Heart right ventricle (tissue), 16 donors: Measurements from ENCODE around the gene DEPP1. TPM values are rescaled to one million over a fixed set of nuclear protein-coding genes. Genes with fewer than 3 reads are reported as not detected.
A peak's percentile ranks its signal among the peaks of the same experiment; 100 is the strongest.

Experiments used
- ATAC-seq, 8 donors: fragments of 200-7000 bp; cut with Tn5 transposase; one replicate each; pipeline ENCODE4 v1.9.1; 2020; ENCODE audit warnings: mild to moderate bottlenecking in 8 of 8, moderate library complexity in 8 of 8, moderate number of reproducible peaks in 1 of 8
- DNase-seq, 2 donors: peaks; one replicate each; pipeline ENCODE4 v3.0.0-alpha.2; 2020
- H3K27ac ChIP-seq, 10 donors: fragments of 200-600 bp; sonication (generic) in 2 of 10; one replicate each; pipeline versions ENCODE4 v1.5.0 to v1.8.0; 2020 to 2022; ENCODE audit warnings: mild to moderate bottlenecking in 3 of 10
- H3K27me3 ChIP-seq, 7 donors: fragments of 200-600 bp; one replicate each; pipeline ENCODE4 v1.8.0; 2021 to 2022; ENCODE audit warnings: mild to moderate bottlenecking in 2 of 7
- H3K36me3 ChIP-seq, 9 donors: fragments of 200-600 bp; sonication (generic) in 1 of 9; one replicate each; pipeline versions ENCODE4 v1.5.0 to v1.8.0; 2020 to 2022; ENCODE audit warnings: mild to moderate bottlenecking in 2 of 9
- H3K4me1 ChIP-seq, 9 donors: fragments of 200-600 bp; sonication (generic) in 1 of 9; one replicate each; pipeline versions ENCODE4 v1.5.0 to v1.8.0; 2020 to 2022; ENCODE audit warnings: mild to moderate bottlenecking in 4 of 9
- H3K4me3 ChIP-seq, 10 donors: fragments of 200-600 bp; sonication (generic) in 2 of 10; one replicate each; pipeline versions ENCODE4 v1.5.0 to v1.8.0; 2020 to 2022; ENCODE audit warnings: mild to moderate bottlenecking in 7 of 10, moderate library complexity in 2 of 10
- H3K9me3 ChIP-seq, 11 donors: fragments of 200-600 bp in 10 of 11; sonication (generic) in 2 of 11; one replicate each; pipeline versions ENCODE4 v1.5.0 to v1.8.0; 2013 to 2022; ENCODE audit warnings: mild to moderate bottlenecking in 2 of 11, control low read depth in 1 of 11, moderate library complexity in 1 of 11
- WGBS, 2 donors: extraction: QIAGEN DNeasy Blood & Tissue Kit; methylation state at CpG; one replicate each; pipeline ENCODE4 v1.1.7; 2013; ENCODE audit warnings: inconsistent platforms in 1 of 2; 5-methylcytosine and 5-hydroxymethylcytosine counted together
- intact Hi-C, 10 donors: fragments of 100-400 bp; cut with DNase I; formaldehyde crosslinking; loops; one replicate each; pipeline versions ENCODE4 v1.11.1 to v1.14.2; 2022
- polyA plus RNA-seq, 2 donors: library from polyadenylated mRNA; stranded (reverse); fragments of 200-250 nt; gene quantifications; one replicate each; pipeline ENCODE4 v1.2.3, GENCODE V29; 2013
- total RNA-seq, 10 donors: library from RNA; stranded (reverse); fragmentation: NEBNext Ultra II Directional in 3 of 10; extraction: Animal tissue kit (Norgen Biotek cat#: 25700) in 3 of 10; gene quantifications; one replicate each; pipeline versions ENCODE4 v1.2.1 to v1.2.4, GENCODE V29; 2021 to 2023
- TF ChIP-seq, protein P1 (sequence below), 9 donors: fragments of 200-600 bp; sonication (generic) in 2 of 9; IDR thresholded peaks; one replicate each; pipeline versions ENCODE4 v1.5.0 to v1.8.0; 2021 to 2022; ENCODE audit warnings: antibody characterized with exemption in 9 of 9, mild to moderate bottlenecking in 5 of 9, moderate library complexity in 1 of 9
- donor health status: Arrhythmogenic right ventricular cardiomyopathy.
- donor health status: ischemic (EF 13 %, LVEDD 7.1; RV severe dilation, severe dysfunction).
- donor health status: healthy with polysubstance abuse.
- donor health status: DM: no; HTN: yes; CAD: no.
- donor health status: DM: no; HTN: no; CAD: no.
- donor health status: ischemic (EF 25% LVEDD 6.9; RV normal size, moderate dysfunction).
- donor health status: ischemic (EF 25% LVEDD 5.7; RV mildly dilated, moderate dysfunction).
- donor health status: healthy.
- donor health status: DM: yes; HTN: yes; CAD: no.
- donor health status: Ischemic cardiomyopathy.
- donor health status: ischemic (EF 35%, LVEDD 5.7; RV mildly dilated, moderate dysfunction).
- donor health status: nonischemic (EF 11% LVEDD 7.7; RV severe dilation, severe dysfunction).
- donor health status: DM: yes; HTN: yes; CAD: no.
- donor health status: PGD.
- donor health status: ischemic (EF 29% LVEDD 5.4; RV normal size, mild dysfunction).
- donor health status: nonischemic (EF 23%, LVEDD 6.1; RV moderate dilation, normal function).

DEPP1 gene
- total and polyA plus RNA-seq, 12 donors, result 10.0 to 172 (median 25.1) TPM

DNA sequence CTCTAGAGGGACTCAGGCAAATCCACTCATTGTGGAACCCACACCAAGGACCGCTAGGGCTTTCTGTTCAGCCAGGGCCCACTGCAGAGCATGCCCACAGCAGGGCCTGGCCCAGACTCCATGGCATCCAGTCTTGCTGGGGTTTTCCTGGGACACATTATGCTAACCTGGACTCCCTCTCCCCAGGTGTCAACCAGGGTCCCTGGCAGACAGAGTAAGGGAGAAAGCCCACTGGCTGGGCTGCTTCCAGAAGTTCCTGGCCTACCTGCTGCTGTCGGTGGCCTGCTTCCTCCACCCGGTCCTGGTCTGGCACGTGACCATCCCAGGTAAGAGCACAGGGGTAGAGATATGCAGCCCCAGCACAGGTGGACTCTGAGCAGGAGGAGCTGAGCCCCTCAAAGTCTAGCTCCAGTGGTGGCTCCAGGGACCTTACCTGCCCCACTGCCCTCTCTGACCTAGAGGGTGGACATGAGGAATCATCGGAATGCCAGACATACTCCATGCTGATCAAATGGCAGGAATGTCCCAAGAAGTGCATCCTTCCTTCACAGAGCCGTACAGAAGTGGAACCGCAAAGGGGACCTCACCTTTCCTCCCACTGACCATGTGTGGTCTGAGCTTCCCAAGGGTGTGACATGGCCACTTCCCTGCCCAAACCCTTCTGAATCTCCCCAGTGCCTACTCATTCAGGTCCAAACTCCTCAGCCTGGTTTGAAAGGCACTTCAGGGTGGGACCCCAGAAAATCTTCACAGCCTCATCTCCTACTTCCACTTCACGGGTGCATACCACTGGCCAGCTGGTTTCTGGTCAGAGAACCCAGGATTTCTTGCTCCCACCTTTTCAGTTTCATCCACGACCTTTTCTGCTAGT lies 44.9 kb downstream of the DEPP1 start:
- Histone ChIP-seq H3K9me3 (no peaks in the 10 kb centered on the region), H3K27me3 (no peaks in the 10 kb centered on the region), H3K36me3 (no peaks in the 10 kb centered on the region), H3K27ac (peak overlapping the region in 1 of 10 donors; percentile 73), H3K4me3 (no peak overlapping the region), H3K4me1 (peaks cover 9 to 62% (median 43%) of the 10 kb centered on the region in 9 donors)
- intact Hi-C loops, result loop anchor here in 8 of 10 donors (1.0 to 10.0 kb wide), 10 partner anchors 25 to 301 kb away; partner anchors contain the start of genes DEPP1 (in 1 of the 8), RASSF4 (in 1 of the 8) and ZNF22 (in 1 of the 8)
- TF ChIP-seq, protein P1, sequence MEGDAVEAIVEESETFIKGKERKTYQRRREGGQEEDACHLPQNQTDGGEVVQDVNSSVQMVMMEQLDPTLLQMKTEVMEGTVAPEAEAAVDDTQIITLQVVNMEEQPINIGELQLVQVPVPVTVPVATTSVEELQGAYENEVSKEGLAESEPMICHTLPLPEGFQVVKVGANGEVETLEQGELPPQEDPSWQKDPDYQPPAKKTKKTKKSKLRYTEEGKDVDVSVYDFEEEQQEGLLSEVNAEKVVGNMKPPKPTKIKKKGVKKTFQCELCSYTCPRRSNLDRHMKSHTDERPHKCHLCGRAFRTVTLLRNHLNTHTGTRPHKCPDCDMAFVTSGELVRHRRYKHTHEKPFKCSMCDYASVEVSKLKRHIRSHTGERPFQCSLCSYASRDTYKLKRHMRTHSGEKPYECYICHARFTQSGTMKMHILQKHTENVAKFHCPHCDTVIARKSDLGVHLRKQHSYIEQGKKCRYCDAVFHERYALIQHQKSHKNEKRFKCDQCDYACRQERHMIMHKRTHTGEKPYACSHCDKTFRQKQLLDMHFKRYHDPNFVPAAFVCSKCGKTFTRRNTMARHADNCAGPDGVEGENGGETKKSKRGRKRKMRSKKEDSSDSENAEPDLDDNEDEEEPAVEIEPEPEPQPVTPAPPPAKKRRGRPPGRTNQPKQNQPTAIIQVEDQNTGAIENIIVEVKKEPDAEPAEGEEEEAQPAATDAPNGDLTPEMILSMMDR (IDR thresholded peaks at IDR 0.05), result no peak
- 83 to 84% methylated on average over 9 of the region's 9 CpGs for WGBS, 2 donors
- ATAC-seq (no peak), DNase-seq (no peak)

DNA sequence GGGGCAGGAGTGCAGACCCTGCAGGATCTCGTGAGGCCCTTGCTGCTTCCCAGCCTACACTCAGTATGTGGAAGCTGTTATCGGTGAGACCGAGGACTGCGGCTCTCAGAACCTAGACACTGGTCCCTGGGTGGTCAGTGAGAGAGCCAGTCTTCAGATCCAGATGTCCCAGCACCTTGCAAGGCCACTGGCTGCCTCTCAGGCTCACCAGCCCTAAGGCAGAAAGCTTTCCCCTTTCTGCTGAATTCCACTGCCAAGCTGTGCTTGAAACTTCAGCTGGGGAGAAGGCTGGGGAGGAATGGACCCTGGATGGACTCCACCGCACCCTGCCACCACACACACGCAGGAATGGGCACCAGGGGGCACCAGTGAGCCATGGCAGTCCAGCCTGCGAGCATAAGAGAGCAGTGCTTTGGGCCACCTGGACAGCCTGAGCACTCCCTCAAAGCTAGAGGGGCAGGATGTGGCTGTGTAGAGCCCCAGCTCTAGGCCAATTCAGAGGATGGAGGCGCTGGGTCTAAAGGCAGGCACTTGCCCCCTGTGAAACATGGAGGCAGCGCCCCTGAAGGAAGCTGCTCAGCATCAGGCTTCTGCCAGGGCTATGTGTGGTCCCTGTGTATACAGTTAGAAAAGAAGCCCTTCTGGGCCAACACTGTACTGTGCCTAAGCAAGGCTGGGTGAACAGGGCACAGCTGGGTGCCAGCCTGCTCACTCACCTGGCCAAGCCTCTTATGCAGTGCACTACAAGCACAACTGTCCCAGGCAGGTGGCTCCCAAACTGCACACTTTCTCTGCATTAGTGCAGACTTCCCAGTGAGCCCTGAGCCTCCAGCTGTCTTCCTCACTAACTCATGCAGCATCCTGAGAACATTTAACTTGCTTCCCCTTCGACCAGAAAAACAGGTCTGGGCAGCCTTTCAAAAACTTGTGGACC lies 45.8 kb downstream of the DEPP1 start:
- WGBS, 2 donors, result 44 to 45% methylated on average over 10 of the region's 10 CpGs
- Histone ChIP-seq H3K4me3 (no peak overlapping the region), H3K4me1 (peaks cover 9 to 56% (median 43%) of the 10 kb centered on the region in 9 donors), H3K27me3 (no peaks in the 10 kb centered on the region), H3K9me3 (no peaks in the 10 kb centered on the region), H3K36me3 (no peaks in the 10 kb centered on the region), H3K27ac (peak overlapping the region in 3 of 10 donors; percentile 17 to 39 (median 26))
- intact Hi-C loops, result loop anchor here (1.0 to 10.0 kb wide), 12 partner anchors 26 to 302 kb away; partner anchors contain the start of genes DEPP1 (in 1 of the 10), RASSF4 (in 1 of the 10) and ZNF22 (in 1 of the 10)
- DNase-seq (peak; percentile 92 to 96), ATAC-seq (peak; percentile 85 to 92 (median 90))
- TF ChIP-seq, protein P1 (IDR thresholded peaks at IDR 0.05), result peak; percentile 96 to 99 (median 98)

- no peak for DNase-seq
- peaks cover 9 to 46% (median 43%) of the 10 kb centered on the region in 9 donors for H3K4me1 ChIP-seq
- H3K36me3 ChIP-seq, result no peaks in the 10 kb centered on the region
- no peaks in the 10 kb centered on the region for H3K9me3 ChIP-seq
- intact Hi-C loops, result loop anchor here (1.0 to 10.0 kb wide), 12 partner anchors 27 to 303 kb away; partner anchors contain the start of genes DEPP1 (in 1 of the 10), RASSF4 (in 1 of the 10) and ZNF22 (in 1 of the 10)
- peak overlapping the region in 3 of 10 donors; percentile 17 to 39 (median 26) for H3K27ac ChIP-seq
- ATAC-seq, result no peak
- H3K4me3 ChIP-seq, result no peak overlapping the region
- 91 to 93% methylated on average over 10 of the region's 10 CpGs for WGBS, 2 donors
- TF ChIP-seq, protein P1 (IDR thresholded peaks at IDR 0.05), result no peak
- H3K27me3 ChIP-seq, result no peaks in the 10 kb centered on the region
Observed at GRCh38 chr10:44931621-44932516, 46.7 kb downstream of the DEPP1 start.
